Keratinocyte (primary cell): ENCODE measurements around the gene BTG4. TPM values are rescaled to one million over a fixed set of nuclear protein-coding genes. Genes with fewer than 3 reads are reported as not detected.
A peak's percentile ranks its signal among the peaks of the same experiment; 100 is the strongest.

Source experiments
- DNase-seq: peaks from one replicate; pipeline ENCODE4 v3.0.0-alpha.2; 2011; ENCODE audit warnings: low read depth, missing footprints, low spot score
- FAIRE-seq: peaks from 2 replicates; lab custom pipeline; 2011; peaks lifted over from hg19 to GRCh38; lab: Jason Lieb, UNC
- H2AFZ ChIP-seq: 2 replicates; pipeline ENCODE4 v1.6.0; 2012; ENCODE audit warnings: low read length, control low read depth, inconsistent platforms; ENCODE audit not compliant: control insufficient read depth
- H3K27ac ChIP-seq: 2 replicates; pipeline ENCODE4 v1.5.1; 2011; ENCODE audit warnings: low read length; ENCODE audit not compliant: control insufficient read depth, insufficient read depth
- H3K27me3 ChIP-seq: 3 replicates; pipeline ENCODE4 v1.6.0; 2011; ENCODE audit warnings: low read length; ENCODE audit not compliant: control insufficient read depth, insufficient read depth; ENCODE audit errors: extremely low read depth
- H3K36me3 ChIP-seq, 2 experiments: 2 replicates in 1 of 2; 3 replicates in 1 of 2; pipeline ENCODE4 v1.5.1; 2011; ENCODE audit warnings: low read length in 2 of 2, mild to moderate bottlenecking in 1 of 2; ENCODE audit not compliant: control insufficient read depth in 2 of 2, insufficient read depth in 2 of 2; ENCODE audit errors: extremely low read depth in 1 of 2
- H3K4me1 ChIP-seq: 3 replicates; pipeline ENCODE4 v1.5.1; 2011; ENCODE audit warnings: low read length; ENCODE audit not compliant: control insufficient read depth, insufficient read depth; ENCODE audit errors: extremely low read depth
- H3K4me2 ChIP-seq: 3 replicates; pipeline ENCODE4 v1.6.0; 2011; ENCODE audit warnings: low read depth, low read length; ENCODE audit not compliant: control insufficient read depth, insufficient read depth; ENCODE audit errors: extremely low read depth
- H3K4me3 ChIP-seq, 3 experiments: fragments of 200-600 bp in 1 of 3; sonication (generic) in 1 of 3; 2 replicates in 2 of 3; 3 replicates in 1 of 3; pipeline ENCODE4 v1.5.1; 2011 to 2016; ENCODE audit warnings: low read length in 3 of 3, mild to moderate bottlenecking in 3 of 3, control low read depth in 2 of 3, inconsistent platforms in 1 of 3, low read depth in 1 of 3, mixed read lengths in 1 of 3, mixed run types in 1 of 3, moderate library complexity in 1 of 3; ENCODE audit not compliant: control insufficient read depth in 2 of 3, insufficient read depth in 2 of 3; ENCODE audit errors: extremely low read depth in 1 of 3
- H3K79me2 ChIP-seq: 2 replicates; pipeline ENCODE4 v1.6.0; 2012; ENCODE audit warnings: low read length; ENCODE audit not compliant: control insufficient read depth, insufficient read depth
- H3K9ac ChIP-seq: 3 replicates; pipeline ENCODE4 v1.6.0; 2011; ENCODE audit warnings: low read length; ENCODE audit not compliant: control insufficient read depth, insufficient read depth; ENCODE audit errors: extremely low read depth
- H3K9me1 ChIP-seq: 3 replicates; pipeline ENCODE4 v1.6.0; 2011; ENCODE audit warnings: low read length; ENCODE audit not compliant: control insufficient read depth, insufficient read depth; ENCODE audit errors: extremely low read depth
- H3K9me3 ChIP-seq: 2 replicates; pipeline ENCODE4 v1.5.1; 2012; ENCODE audit warnings: low read depth, low read length; ENCODE audit not compliant: control insufficient read depth
- H4K20me1 ChIP-seq: 3 replicates; pipeline ENCODE4 v1.6.0; 2011; ENCODE audit warnings: low read length; ENCODE audit not compliant: control insufficient read depth, insufficient read depth; ENCODE audit errors: extremely low read depth
- EZH2 ChIP-seq: IDR thresholded peaks from one replicate; pipeline ENCODE4 v1.6.1; 2012; ENCODE audit warnings: inconsistent platforms, mild to moderate bottlenecking, low read length, moderate library complexity
- dilution Hi-C: fragments of 300-500 bp; cut with MboI; formaldehyde crosslinking; loops from one replicate; pipeline ENCODE4 v1.7.0; 2020; ENCODE audit warnings: low sequenced_read_pairs; ENCODE audit not compliant: extremely low pct_ligation_motif_present
- polyA plus RNA-seq, 5 experiments: library from polyadenylated mRNA; depleted of rRNA in 3 of 5; stranded (reverse) in 3 of 5; stranded (forward) in 1 of 5; unstranded in 1 of 5; fragments of >200 nt; gene quantifications; 1 replicate in 1 of 5; 2 replicates in 3 of 5; 3 replicates in 1 of 5; pipeline versions ENCODE4 v1.2.1 to v1.2.3, GENCODE V29; 2011 to 2012; ENCODE audit warnings: missing spikeins in 2 of 5, low read depth in 1 of 5, low replicate concordance in 1 of 5
- TF ChIP-seq, protein P1 (sequence below), 3 experiments: IDR thresholded peaks in 1 of 3; conservative IDR thresholded peaks in 1 of 3; optimal IDR thresholded peaks in 1 of 3; 2 replicates in 2 of 3; 3 replicates in 1 of 3; pipeline versions ENCODE3 to v1.5.1; 2011; ENCODE audit warnings: low read length in 3 of 3, mild to moderate bottlenecking in 3 of 3, moderate library complexity in 2 of 3, control low read depth in 1 of 3, inconsistent platforms in 1 of 3; ENCODE audit not compliant: insufficient read depth in 2 of 3; ENCODE audit errors: extremely low read depth in 1 of 3

Gene BTG4
- polyA plus RNA-seq, 1 donor (not counting 4 experiments of a cell fraction or from before 2014, with no cell fraction given), result 0.12 TPM

DNA sequence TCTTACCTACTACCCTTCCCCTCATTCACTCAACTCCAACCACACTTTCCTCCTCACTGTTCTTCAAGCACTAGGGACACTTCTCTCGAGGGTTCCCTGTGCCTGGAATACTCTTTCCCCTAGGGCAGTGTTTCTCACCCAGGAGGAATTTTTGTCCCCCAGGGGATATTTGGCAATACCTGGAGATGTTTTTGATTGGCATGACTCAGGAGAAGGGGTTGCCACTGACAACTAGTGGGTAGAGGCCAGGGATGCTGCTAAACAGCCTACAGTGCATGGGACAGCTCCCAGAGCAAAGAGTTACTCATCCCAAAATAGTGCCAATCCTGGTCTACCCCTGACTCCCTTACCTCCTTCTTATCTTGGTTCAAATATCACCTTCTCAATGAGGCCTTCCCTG lies 40.0 kb downstream of the BTG4 start:
- Histone ChIP-seq H3K9me1 (no peaks in the 10 kb centered on the region), H3K4me3 (no peak overlapping the region), H4K20me1 (no peaks in the 10 kb centered on the region), H3K27me3 (no peaks in the 10 kb centered on the region), H3K9me3 (no peaks in the 10 kb centered on the region), H3K36me3 (no peaks in the 10 kb centered on the region), H2AFZ (no peak overlapping the region), H3K27ac (no peak overlapping the region), H3K4me2 (no peak overlapping the region), H3K79me2 (no peaks in the 10 kb centered on the region), H3K4me1 (no peaks in the 10 kb centered on the region), H3K9ac (no peak overlapping the region)
- DNase-seq, result peak; percentile 44
- TF ChIP-seq EZH2, result no peak
- TF ChIP-seq, protein P1, sequence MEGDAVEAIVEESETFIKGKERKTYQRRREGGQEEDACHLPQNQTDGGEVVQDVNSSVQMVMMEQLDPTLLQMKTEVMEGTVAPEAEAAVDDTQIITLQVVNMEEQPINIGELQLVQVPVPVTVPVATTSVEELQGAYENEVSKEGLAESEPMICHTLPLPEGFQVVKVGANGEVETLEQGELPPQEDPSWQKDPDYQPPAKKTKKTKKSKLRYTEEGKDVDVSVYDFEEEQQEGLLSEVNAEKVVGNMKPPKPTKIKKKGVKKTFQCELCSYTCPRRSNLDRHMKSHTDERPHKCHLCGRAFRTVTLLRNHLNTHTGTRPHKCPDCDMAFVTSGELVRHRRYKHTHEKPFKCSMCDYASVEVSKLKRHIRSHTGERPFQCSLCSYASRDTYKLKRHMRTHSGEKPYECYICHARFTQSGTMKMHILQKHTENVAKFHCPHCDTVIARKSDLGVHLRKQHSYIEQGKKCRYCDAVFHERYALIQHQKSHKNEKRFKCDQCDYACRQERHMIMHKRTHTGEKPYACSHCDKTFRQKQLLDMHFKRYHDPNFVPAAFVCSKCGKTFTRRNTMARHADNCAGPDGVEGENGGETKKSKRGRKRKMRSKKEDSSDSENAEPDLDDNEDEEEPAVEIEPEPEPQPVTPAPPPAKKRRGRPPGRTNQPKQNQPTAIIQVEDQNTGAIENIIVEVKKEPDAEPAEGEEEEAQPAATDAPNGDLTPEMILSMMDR (optimal IDR thresholded peaks at IDR 0.05 in 1 of 3, IDR thresholded peaks at IDR 0.05 in 1 of 3, conservative IDR thresholded peaks at IDR 0.05 in 1 of 3; ENCODE audit: extremely low read depth in 1 of 3, insufficient read depth in 2 of 3, low read length in 3 of 3), result no peak
- dilution Hi-C loops, result no loop called here
- FAIRE-seq, result peak; percentile 36

GRCh38 chr11:111469200-111469599 lies 43.0 kb downstream of the BTG4 start:
- H3K4me1 ChIP-seq, result peaks cover 8% of the 10 kb centered on the region
- H4K20me1 ChIP-seq, result no peaks in the 10 kb centered on the region
- H3K36me3 ChIP-seq, result no peaks in the 10 kb centered on the region
- no peaks in the 10 kb centered on the region for H3K9me1 ChIP-seq
- H3K79me2 ChIP-seq, result no peaks in the 10 kb centered on the region
- dilution Hi-C loops, result no loop called here
- TF ChIP-seq, protein P1 (optimal IDR thresholded peaks at IDR 0.05 in 1 of 3, IDR thresholded peaks at IDR 0.05 in 1 of 3, conservative IDR thresholded peaks at IDR 0.05 in 1 of 3; ENCODE audit: extremely low read depth in 1 of 3, insufficient read depth in 2 of 3, low read length in 3 of 3), result no peak
- TF ChIP-seq EZH2, result no peak
- no peak for FAIRE-seq
- no peak for DNase-seq
- no peak overlapping the region for H3K27ac ChIP-seq
- no peaks in the 10 kb centered on the region for H3K27me3 ChIP-seq
- H3K4me2 ChIP-seq, result no peak overlapping the region
- H3K4me3 ChIP-seq, result no peak overlapping the region
- H3K9ac ChIP-seq, result no peak overlapping the region
- no peak overlapping the region for H2AFZ ChIP-seq
- H3K9me3 ChIP-seq, result no peaks in the 10 kb centered on the region
